Glutamatergic neuron (in vitro differentiated cells): Measurements from ENCODE around the gene ATP1A3. TPM values are rescaled to one million over a fixed set of nuclear protein-coding genes. Genes with fewer than 3 reads are reported as not detected.
"Not testable (repeated sequence)": the region's sequence is repeated elsewhere in the genome, so short reads cannot be mapped to it uniquely, and the experiment has no call there.

Experiments
- DNase-seq: peaks from one replicate; pipeline ENCODE4 v3.0.0; 2022
- H3K27ac Mint-ChIP-seq: one replicate; pipeline ENCODE4 v1.8.0; 2020; ENCODE audit warnings: mild to moderate bottlenecking, mixed read lengths, inconsistent platforms; ENCODE audit not compliant: unreplicated experiment
- H3K27me3 Mint-ChIP-seq: one replicate; pipeline ENCODE4 v1.8.0; 2020; ENCODE audit warnings: mild to moderate bottlenecking, moderate library complexity, mixed read lengths, inconsistent platforms; ENCODE audit not compliant: unreplicated experiment
- H3K36me3 Mint-ChIP-seq: one replicate; pipeline ENCODE4 v1.8.0; 2020; ENCODE audit warnings: mild to moderate bottlenecking, mixed read lengths, inconsistent platforms; ENCODE audit not compliant: unreplicated experiment
- H3K4me1 Mint-ChIP-seq: one replicate; pipeline ENCODE4 v1.8.0; 2020; ENCODE audit warnings: mild to moderate bottlenecking, low read depth, mixed read lengths, inconsistent platforms; ENCODE audit not compliant: unreplicated experiment
- H3K4me3 Mint-ChIP-seq: one replicate; pipeline ENCODE4 v1.8.0; 2020; ENCODE audit warnings: mild to moderate bottlenecking, mixed read lengths, inconsistent platforms; ENCODE audit not compliant: unreplicated experiment
- H3K9me3 Mint-ChIP-seq: one replicate; pipeline ENCODE4 v1.8.0; 2020; ENCODE audit warnings: mild to moderate bottlenecking, moderate library complexity, mixed read lengths, inconsistent platforms; ENCODE audit not compliant: unreplicated experiment
- total RNA-seq: library from RNA; stranded (reverse); fragmentation: NEBNext Ultra II Directional; extraction: Animal tissue kit (Norgen Biotek cat#: 25700); gene quantifications from one replicate; pipeline ENCODE4 v1.2.1, GENCODE V29; 2021; ENCODE audit not compliant: unreplicated experiment
- TF ChIP-seq, protein P1 (sequence below): fragments of 200-600 bp; sonication (generic); IDR thresholded peaks from one replicate; pipeline ENCODE4 v1.5.0; 2021; ENCODE audit not compliant: partially characterized antibody, unreplicated experiment

Gene ATP1A3
- total RNA-seq, 1 donor from 2014 or later = 650 TPM

GRCh38 chr19:42037649-42038048 is 43.6 kb upstream of the ATP1A3 start:
- no peak for DNase-seq
- TF ChIP-seq, protein P1, sequence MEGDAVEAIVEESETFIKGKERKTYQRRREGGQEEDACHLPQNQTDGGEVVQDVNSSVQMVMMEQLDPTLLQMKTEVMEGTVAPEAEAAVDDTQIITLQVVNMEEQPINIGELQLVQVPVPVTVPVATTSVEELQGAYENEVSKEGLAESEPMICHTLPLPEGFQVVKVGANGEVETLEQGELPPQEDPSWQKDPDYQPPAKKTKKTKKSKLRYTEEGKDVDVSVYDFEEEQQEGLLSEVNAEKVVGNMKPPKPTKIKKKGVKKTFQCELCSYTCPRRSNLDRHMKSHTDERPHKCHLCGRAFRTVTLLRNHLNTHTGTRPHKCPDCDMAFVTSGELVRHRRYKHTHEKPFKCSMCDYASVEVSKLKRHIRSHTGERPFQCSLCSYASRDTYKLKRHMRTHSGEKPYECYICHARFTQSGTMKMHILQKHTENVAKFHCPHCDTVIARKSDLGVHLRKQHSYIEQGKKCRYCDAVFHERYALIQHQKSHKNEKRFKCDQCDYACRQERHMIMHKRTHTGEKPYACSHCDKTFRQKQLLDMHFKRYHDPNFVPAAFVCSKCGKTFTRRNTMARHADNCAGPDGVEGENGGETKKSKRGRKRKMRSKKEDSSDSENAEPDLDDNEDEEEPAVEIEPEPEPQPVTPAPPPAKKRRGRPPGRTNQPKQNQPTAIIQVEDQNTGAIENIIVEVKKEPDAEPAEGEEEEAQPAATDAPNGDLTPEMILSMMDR = no peak
- Mint-ChIP-seq H3K36me3 (no peaks in the 10 kb centered on the region), H3K4me3 (no peak overlapping the region), H3K27me3 (peaks cover 4% of the 10 kb centered on the region), H3K4me1 (peaks cover 24% of the 10 kb centered on the region), H3K9me3 (peaks cover 5% of the 10 kb centered on the region), H3K27ac (peak overlapping the region; percentile 17)

DNA sequence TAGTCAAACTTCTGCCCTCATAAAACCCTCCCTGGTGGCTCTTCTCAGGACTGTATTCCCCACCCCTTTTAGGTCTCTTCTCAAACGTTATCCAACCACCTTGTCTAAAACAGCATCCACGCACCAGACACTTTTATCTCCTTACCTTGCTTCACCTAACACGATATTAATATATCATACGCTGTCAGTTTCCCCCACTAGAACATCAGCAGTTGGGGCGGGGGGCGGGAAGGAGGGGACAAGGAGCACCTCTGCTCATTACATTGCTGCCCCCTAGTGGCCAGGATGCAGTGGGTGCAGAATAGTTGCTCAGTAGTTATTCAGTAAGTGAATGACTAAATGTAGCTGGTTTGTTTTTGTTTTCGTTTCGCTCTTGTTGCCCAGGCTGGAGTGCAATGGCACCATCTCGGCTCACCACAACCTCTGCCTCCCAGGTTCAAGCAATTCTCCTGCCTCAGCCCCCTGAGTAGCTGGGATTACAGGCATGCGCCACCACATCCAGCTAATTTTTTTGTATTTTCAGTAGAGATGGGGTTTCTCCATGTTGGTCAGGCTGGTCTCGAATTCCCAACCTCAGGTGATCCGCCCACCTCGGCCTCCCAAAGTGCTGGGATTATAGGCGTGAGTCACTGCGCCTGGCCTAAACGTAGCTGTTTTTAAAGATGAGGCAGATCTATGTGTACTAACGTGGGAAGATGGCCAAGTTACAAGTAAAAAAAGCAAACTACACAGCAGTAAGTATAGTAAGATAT is 40.8 kb upstream of the ATP1A3 start:
- TF ChIP-seq, protein P1 = peak; percentile 93
- H3K4me1 Mint-ChIP-seq = peaks cover 20% of the 10 kb centered on the region
- not testable (repeated sequence) for H3K36me3 Mint-ChIP-seq, H3K4me3 Mint-ChIP-seq, H3K27me3 Mint-ChIP-seq, H3K9me3 Mint-ChIP-seq, H3K27ac Mint-ChIP-seq
- peak; percentile 68 for DNase-seq

DNA sequence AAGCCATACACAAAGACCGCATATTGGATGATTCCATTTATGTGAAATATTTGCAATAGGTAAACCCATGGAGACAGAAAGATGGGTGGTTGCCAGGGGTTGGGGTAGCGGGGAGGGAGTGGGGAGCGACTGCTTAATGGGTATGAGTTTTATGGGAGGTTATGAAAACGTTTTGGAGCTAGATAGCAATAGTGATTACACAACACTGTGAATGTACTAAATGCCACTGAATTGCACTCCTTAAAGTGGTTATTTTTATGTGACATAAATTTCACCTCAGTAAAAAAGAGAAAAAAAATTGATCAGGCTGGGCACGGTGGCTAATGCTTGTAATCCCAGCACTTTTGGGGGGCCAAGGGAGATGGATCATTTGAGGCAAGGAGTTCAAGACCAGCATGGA is 39.4 kb upstream of the ATP1A3 start:
- no peak for DNase-seq
- Mint-ChIP-seq H3K9me3 (peaks cover 2% of the 10 kb centered on the region), H3K27me3 (peaks cover 5% of the 10 kb centered on the region), H3K4me3 (no peak overlapping the region), H3K36me3 (no peaks in the 10 kb centered on the region), H3K27ac (no peak overlapping the region), H3K4me1 (peaks cover 21% of the 10 kb centered on the region)
- TF ChIP-seq, protein P1 = no peak

DNA sequence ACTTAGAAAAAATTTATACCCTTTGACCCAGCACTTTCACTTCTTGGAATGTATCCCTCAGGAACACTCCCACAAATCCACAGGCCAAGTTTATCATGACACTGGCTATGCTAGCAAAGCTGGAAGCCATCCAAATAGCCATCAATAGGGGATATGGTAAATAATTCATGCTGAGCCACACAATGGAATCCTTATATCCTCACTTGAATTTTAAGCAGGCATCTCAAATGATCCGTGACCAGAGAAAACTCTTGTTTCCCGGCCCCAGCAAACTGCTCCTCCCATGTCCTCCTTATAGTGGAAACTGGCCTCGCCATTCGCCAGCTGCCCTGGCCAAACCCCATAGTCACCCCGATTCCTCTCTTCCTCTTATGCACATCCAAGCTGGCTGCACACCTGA is 38.4 kb upstream of the ATP1A3 start:
- TF ChIP-seq, protein P1 = no peak
- peak overlapping the region; percentile 76 for H3K27ac Mint-ChIP-seq
- no peak for DNase-seq
- peaks cover 6% of the 10 kb centered on the region for H3K27me3 Mint-ChIP-seq
- peaks cover 3% of the 10 kb centered on the region for H3K9me3 Mint-ChIP-seq
- peak overlapping the region; percentile 26 for H3K4me3 Mint-ChIP-seq
- H3K4me1 Mint-ChIP-seq = peaks cover 24% of the 10 kb centered on the region
- no peaks in the 10 kb centered on the region for H3K36me3 Mint-ChIP-seq

DNA sequence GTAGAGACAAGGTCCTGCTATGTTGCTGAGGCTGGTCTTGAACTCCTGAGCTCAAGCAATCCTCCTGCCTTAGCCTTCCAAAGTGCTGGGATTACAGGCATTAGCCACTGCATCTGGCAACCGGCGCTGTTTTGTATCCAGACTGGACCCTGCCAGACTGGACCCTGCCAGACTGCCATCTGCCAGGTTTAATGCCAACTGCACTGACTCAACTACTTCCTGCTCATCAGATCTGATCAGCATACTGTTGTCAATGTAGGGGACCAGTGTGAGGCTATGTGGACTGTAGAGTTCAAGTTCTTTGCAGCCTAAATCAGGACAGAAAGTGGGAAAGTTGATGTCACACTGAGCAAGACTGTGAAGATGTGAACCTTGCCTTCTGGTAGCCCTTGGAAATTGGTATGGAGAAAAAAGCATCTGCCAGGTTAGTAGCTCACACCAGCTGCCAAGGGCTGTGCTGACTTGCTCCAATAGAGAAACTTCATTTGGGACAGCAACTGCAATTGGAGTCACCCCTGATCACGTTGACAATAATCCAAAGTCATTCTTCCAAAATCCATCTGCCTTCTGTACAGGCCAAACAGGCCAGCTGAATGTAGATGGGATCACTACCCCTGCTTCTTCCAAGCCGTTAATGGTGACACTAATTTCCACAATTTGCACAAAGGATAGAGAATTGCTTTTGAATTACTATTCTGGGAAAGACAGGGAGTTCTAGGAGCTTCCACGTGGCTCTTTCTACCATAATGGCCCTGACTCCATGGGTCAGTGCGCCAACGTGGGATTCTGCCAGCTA is 36.8 kb upstream of the ATP1A3 start:
- Mint-ChIP-seq H3K27me3 (peaks cover 7% of the 10 kb centered on the region), H3K4me1 (peaks cover 24% of the 10 kb centered on the region), H3K9me3 (peaks cover 3% of the 10 kb centered on the region), H3K4me3 (no peak overlapping the region), H3K36me3 (no peaks in the 10 kb centered on the region), H3K27ac (no peak overlapping the region)
- no peak for DNase-seq
- TF ChIP-seq, protein P1 = no peak
